Hepatocyte (in vitro differentiated cells): Measurements from ENCODE around the gene PTGR1.

ENCODE experiments used
- EZH2 ChIP-seq: fragments of 200-600 bp; sonication (generic); IDR thresholded peaks from 2 replicates; pipeline ENCODE4 v1.6.1; 2016; ENCODE audit warnings: antibody characterized with exemption, mild to moderate bottlenecking, borderline replicate concordance
- EZH2phosphoT487 ChIP-seq: fragments of 200-600 bp; sonication (generic); IDR thresholded peaks from one replicate; pipeline ENCODE4 v1.6.1; 2018; ENCODE audit warnings: antibody characterized with exemption, mild to moderate bottlenecking, low read depth, moderate library complexity; ENCODE audit not compliant: unreplicated experiment, severe bottlenecking
- TF ChIP-seq, protein P1 (sequence below): fragments of 200-600 bp; sonication (generic); IDR thresholded peaks from 2 replicates; pipeline ENCODE4 v1.5.1; 2016; ENCODE audit warnings: antibody characterized with exemption, mild to moderate bottlenecking; ENCODE audit not compliant: poor library complexity

DNA sequence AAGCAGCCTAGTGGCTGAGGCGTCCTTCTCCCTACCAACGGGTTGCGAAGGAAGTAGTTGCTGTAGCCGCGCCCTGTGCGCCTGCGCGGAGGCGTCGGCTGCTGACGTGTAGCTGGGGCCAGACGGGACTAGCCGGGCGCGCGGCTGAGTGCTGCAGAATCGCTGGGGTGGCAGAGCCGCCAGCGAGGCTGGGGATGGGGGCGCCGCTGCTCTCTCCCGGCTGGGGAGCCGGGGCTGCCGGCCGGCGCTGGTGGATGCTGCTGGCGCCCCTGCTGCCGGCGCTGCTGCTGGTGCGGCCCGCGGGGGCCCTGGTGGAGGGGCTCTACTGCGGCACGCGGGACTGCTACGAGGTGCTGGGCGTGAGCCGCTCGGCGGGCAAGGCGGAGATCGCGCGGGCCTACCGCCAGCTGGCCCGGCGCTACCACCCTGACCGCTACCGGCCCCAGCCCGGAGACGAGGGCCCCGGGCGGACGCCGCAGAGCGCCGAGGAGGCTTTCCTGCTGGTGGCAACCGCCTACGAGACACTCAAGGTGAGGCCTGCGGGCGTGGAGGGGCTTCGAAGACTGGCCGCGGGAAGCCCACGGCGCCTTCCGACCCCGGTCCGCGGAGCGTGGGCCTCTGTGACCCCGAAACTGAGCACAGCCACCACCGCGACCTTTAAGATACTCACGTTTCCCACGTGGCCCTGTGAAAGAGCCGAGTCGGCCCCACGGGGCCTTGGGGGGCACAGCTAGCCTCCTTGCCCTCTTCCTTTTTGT lies 31.9 kb upstream of the PTGR1 start, which contains the start of gene DNAJC25:
- TF ChIP-seq, protein P1, sequence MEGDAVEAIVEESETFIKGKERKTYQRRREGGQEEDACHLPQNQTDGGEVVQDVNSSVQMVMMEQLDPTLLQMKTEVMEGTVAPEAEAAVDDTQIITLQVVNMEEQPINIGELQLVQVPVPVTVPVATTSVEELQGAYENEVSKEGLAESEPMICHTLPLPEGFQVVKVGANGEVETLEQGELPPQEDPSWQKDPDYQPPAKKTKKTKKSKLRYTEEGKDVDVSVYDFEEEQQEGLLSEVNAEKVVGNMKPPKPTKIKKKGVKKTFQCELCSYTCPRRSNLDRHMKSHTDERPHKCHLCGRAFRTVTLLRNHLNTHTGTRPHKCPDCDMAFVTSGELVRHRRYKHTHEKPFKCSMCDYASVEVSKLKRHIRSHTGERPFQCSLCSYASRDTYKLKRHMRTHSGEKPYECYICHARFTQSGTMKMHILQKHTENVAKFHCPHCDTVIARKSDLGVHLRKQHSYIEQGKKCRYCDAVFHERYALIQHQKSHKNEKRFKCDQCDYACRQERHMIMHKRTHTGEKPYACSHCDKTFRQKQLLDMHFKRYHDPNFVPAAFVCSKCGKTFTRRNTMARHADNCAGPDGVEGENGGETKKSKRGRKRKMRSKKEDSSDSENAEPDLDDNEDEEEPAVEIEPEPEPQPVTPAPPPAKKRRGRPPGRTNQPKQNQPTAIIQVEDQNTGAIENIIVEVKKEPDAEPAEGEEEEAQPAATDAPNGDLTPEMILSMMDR = no peak
- no peak for TF ChIP-seq EZH2phosphoT487
- no peak for TF ChIP-seq EZH2
